Measurements from ENCODE around the gene RBM4. TPM values are rescaled to one million over a fixed set of nuclear protein-coding genes. Genes with fewer than 3 reads are reported as not detected.

The RBM4 gene
- total RNA-seq, 4 donors from 2014 or later: 53.5 to 83.9 (median 57.2) TPM

- TF ChIP-seq, protein P1, sequence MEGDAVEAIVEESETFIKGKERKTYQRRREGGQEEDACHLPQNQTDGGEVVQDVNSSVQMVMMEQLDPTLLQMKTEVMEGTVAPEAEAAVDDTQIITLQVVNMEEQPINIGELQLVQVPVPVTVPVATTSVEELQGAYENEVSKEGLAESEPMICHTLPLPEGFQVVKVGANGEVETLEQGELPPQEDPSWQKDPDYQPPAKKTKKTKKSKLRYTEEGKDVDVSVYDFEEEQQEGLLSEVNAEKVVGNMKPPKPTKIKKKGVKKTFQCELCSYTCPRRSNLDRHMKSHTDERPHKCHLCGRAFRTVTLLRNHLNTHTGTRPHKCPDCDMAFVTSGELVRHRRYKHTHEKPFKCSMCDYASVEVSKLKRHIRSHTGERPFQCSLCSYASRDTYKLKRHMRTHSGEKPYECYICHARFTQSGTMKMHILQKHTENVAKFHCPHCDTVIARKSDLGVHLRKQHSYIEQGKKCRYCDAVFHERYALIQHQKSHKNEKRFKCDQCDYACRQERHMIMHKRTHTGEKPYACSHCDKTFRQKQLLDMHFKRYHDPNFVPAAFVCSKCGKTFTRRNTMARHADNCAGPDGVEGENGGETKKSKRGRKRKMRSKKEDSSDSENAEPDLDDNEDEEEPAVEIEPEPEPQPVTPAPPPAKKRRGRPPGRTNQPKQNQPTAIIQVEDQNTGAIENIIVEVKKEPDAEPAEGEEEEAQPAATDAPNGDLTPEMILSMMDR (IDR thresholded peaks at IDR 0.05): no peak
- TF ChIP-seq EP300 (IDR thresholded peaks at IDR 0.05) (no peak), POLR2A (IDR thresholded peaks at IDR 0.05) (no peak)
- H3K36me3 ChIP-seq: peaks cover 0 to 98% (median 0%) of the 10 kb centered on the region in 3 donors
Observed at GRCh38 chr11:66651016-66651415, 12.5 kb downstream of the RBM4 start.

GRCh38 chr11:66652651-66653050, 14.1 kb downstream of the RBM4 start:
- Histone ChIP-seq H3K4me1 (peaks cover 0 to 5% (median 1%) of the 10 kb centered on the region in 4 donors), H3K4me3 (no peak overlapping the region), H3K27ac (no peak overlapping the region), H3K9me3 (no peaks in the 10 kb centered on the region), H3K27me3 (no peaks in the 10 kb centered on the region), H3K36me3 (peaks cover 0 to 97% (median 3%) of the 10 kb centered on the region in 3 donors)
- no peak for DNase-seq (ENCODE audit: low spot score in 2 of 2)
- TF ChIP-seq POLR2A (IDR thresholded peaks at IDR 0.05): no peak
- no peak for TF ChIP-seq EP300 (IDR thresholded peaks at IDR 0.05)
- TF ChIP-seq, protein P1 (IDR thresholded peaks at IDR 0.05): no peak
- WGBS, 2 donors: 84 to 93% methylated on average over 7 of the region's 7 CpGs

More at GRCh38 chr11:66651016-66651415, 12.5 kb downstream of the RBM4 start:
- Histone ChIP-seq H3K4me3 (no peak overlapping the region), H3K4me1 (peaks cover 0 to 13% (median 4%) of the 10 kb centered on the region in 4 donors), H3K27ac (no peak overlapping the region), H3K27me3 (no peaks in the 10 kb centered on the region), H3K9me3 (no peaks in the 10 kb centered on the region)
- DNase-seq (ENCODE audit: low spot score in 2 of 2): no peak
- WGBS, 2 donors: 88 to 93% methylated on average over 2 of the region's 2 CpGs

- no peak overlapping the region for H3K27ac ChIP-seq
- no peak for DNase-seq (ENCODE audit: low spot score in 2 of 2)
- H3K27me3 ChIP-seq: no peaks in the 10 kb centered on the region
- H3K4me1 ChIP-seq: peaks cover 0 to 5% (median 1%) of the 10 kb centered on the region in 4 donors
- H3K9me3 ChIP-seq: no peaks in the 10 kb centered on the region
- TF ChIP-seq POLR2A (IDR thresholded peaks at IDR 0.05): no peak
- TF ChIP-seq EP300 (IDR thresholded peaks at IDR 0.05): no peak
- TF ChIP-seq, protein P1 (IDR thresholded peaks at IDR 0.05): no peak
- 88 to 91% methylated on average over 6 of the region's 6 CpGs for WGBS, 2 donors
- peaks cover 0 to 97% (median 3%) of the 10 kb centered on the region in 3 donors for H3K36me3 ChIP-seq
- no peak overlapping the region for H3K4me3 ChIP-seq
Observed at GRCh38 chr11:66653123-66653522, 14.6 kb downstream of the RBM4 start.

GRCh38 chr11:66659763-66660162, 21.3 kb downstream of the RBM4 start:
- no peak overlapping the region for H3K27ac ChIP-seq
- WGBS, 2 donors: 54 to 71% methylated on average over 2 of the region's 2 CpGs
- no peaks in the 10 kb centered on the region for H3K9me3 ChIP-seq
- H3K36me3 ChIP-seq: peaks cover 0 to 89% (median 3%) of the 10 kb centered on the region in 3 donors
- H3K4me1 ChIP-seq: no peaks in the 10 kb centered on the region
- TF ChIP-seq EP300 (IDR thresholded peaks at IDR 0.05): no peak
- TF ChIP-seq, protein P1 (IDR thresholded peaks at IDR 0.05): no peak
- TF ChIP-seq POLR2A (IDR thresholded peaks at IDR 0.05): no peak
- H3K4me3 ChIP-seq: no peak overlapping the region
- DNase-seq (ENCODE audit: low spot score in 2 of 2): no peak
- no peaks in the 10 kb centered on the region for H3K27me3 ChIP-seq

DNA sequence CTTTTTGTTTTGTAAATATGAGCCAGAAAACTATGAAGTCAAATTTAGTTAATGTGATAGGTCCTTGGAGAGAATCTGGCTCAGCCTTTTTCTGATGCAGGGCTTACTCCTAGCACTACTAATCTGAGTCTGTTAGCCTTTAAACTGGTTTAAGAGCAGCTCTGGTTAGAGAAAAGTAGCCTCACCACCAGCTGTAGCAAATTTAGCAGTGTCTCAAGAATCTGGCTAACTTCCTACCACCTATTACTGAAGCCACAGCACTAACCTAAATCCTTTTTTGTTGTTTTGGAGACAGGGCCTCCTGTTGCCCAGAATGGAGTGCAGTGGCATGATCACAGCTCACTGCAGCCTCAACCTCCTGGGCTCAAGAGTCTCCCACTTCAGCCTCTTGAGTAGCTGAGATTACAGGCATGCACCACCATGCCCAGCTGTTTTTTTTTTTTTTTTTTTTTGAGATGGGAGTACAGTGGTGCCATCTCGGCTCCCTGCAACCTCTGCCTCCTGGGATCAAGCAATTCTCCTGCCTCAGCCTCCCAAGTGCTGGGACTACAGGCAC, 25.3 kb downstream of the RBM4 start:
- H3K4me1 ChIP-seq: peaks cover 0 to 17% (median 0%) of the 10 kb centered on the region in 4 donors
- H3K9me3 ChIP-seq: no peaks in the 10 kb centered on the region
- no peaks in the 10 kb centered on the region for H3K27me3 ChIP-seq
- H3K27ac ChIP-seq: no peak overlapping the region
- no peak for DNase-seq (ENCODE audit: low spot score in 2 of 2)
- TF ChIP-seq POLR2A (IDR thresholded peaks at IDR 0.05): no peak
- 75 to 94% methylated on average over 1 of the region's 1 CpG for WGBS, 2 donors
- H3K36me3 ChIP-seq: peaks cover 0 to 90% (median 0%) of the 10 kb centered on the region in 3 donors
- H3K4me3 ChIP-seq: no peak overlapping the region

All from tibial nerve (tissue), 4 donors.